Neural crest cell (in vitro differentiated cells): ENCODE results near the gene GABPB1. TPM values are rescaled to one million over a fixed set of nuclear protein-coding genes. Genes with fewer than 3 reads are reported as not detected.

Experiments used
- DNase-seq: peaks from one replicate; pipeline ENCODE4 v3.0.0; 2021; ENCODE audit warnings: low read depth, mixed read lengths, low spot score
- H3K27ac Mint-ChIP-seq: one replicate; pipeline ENCODE4 v1.8.0; 2021; ENCODE audit warnings: mild to moderate bottlenecking, mixed read lengths; ENCODE audit not compliant: unreplicated experiment
- H3K27me3 Mint-ChIP-seq: 2 replicates; pipeline ENCODE4 v1.8.0; 2021; ENCODE audit warnings: low read depth, mild to moderate bottlenecking, mixed read lengths
- H3K36me3 Mint-ChIP-seq: 2 replicates; pipeline ENCODE4 v1.8.0; 2021; ENCODE audit warnings: low read depth, mild to moderate bottlenecking, mixed read lengths
- H3K4me1 Mint-ChIP-seq: 2 replicates; pipeline ENCODE4 v1.8.0; 2021; ENCODE audit warnings: mixed read lengths
- H3K4me3 Mint-ChIP-seq: one replicate; pipeline ENCODE4 v1.8.0; 2021; ENCODE audit warnings: mild to moderate bottlenecking, mixed read lengths
- H3K9me3 Mint-ChIP-seq: 2 replicates; pipeline ENCODE4 v1.8.0; 2021; ENCODE audit warnings: mixed read lengths
- CTCF ChIP-seq: fragments of 200-600 bp; sonication (generic); conservative IDR thresholded peaks from 2 replicates; pipeline ENCODE4 v1.5.0; 2021; ENCODE audit warnings: antibody characterized with exemption, mild to moderate bottlenecking
- total RNA-seq: library from RNA; stranded (reverse); gene quantifications from 2 replicates; pipeline ENCODE4 v1.2.1, GENCODE V29; 2021

GABPB1 gene
- total RNA-seq, 1 donor from 2014 or later = 37.8 TPM

DNA sequence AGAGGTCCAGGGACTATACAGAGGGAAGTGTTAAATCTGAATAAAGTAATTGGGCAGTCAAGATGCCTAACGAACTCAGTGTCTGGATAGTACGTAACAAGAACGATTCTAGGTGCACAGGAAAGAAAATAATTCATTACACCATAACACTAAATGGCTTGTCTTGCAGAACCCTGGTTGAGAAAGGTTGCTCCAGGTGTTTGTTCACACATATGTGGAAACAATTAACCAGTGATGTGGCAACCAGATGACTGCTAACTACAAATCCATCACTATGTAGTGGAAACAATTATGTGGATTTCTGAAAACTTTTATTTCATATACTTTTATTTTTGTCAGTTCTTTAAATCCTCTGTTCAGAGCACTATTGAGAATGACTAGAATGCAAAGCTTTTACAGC is 79.1 kb downstream of the GABPB1 start:
- Mint-ChIP-seq H3K4me3 (no peak overlapping the region), H3K9me3 (no peaks in the 10 kb centered on the region), H3K4me1 (no peaks in the 10 kb centered on the region), H3K27ac (no peak overlapping the region), H3K27me3 (no peaks in the 10 kb centered on the region), H3K36me3 (peaks cover 5% of the 10 kb centered on the region)
- DNase-seq = no peak
- TF ChIP-seq CTCF = no peak

GRCh38 chr15:50275091-50275490 is 79.9 kb downstream of the GABPB1 start:
- no peak overlapping the region for H3K27ac Mint-ChIP-seq
- TF ChIP-seq CTCF = no peak
- H3K4me1 Mint-ChIP-seq = no peaks in the 10 kb centered on the region
- H3K4me3 Mint-ChIP-seq = no peak overlapping the region
- no peak for DNase-seq
- H3K36me3 Mint-ChIP-seq = peaks cover 3% of the 10 kb centered on the region
- no peaks in the 10 kb centered on the region for H3K27me3 Mint-ChIP-seq
- no peaks in the 10 kb centered on the region for H3K9me3 Mint-ChIP-seq

DNA sequence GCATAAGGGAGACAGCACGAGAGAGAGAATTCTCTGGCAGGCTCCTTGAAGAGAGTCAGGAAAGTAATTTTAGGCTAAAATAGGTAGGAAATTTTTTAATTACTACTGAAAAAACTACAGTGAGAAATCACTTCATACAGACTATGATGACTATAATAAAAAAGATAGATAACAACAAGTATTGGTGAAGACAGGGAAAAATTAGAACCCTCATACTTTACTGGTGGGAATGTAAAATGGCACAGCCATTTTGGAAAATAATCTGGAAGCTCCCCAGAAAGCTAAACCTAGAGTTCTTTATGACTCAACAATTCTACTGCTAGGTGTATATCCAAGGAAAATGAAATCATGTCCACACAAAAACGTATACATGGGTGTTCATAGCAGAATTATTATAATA is 87.4 kb downstream of the GABPB1 start:
- TF ChIP-seq CTCF = no peak
- Mint-ChIP-seq H3K4me3 (no peak overlapping the region), H3K36me3 (no peaks in the 10 kb centered on the region), H3K27ac (no peak overlapping the region), H3K4me1 (peaks cover 21% of the 10 kb centered on the region), H3K9me3 (no peaks in the 10 kb centered on the region), H3K27me3 (no peaks in the 10 kb centered on the region)
- DNase-seq = no peak

DNA sequence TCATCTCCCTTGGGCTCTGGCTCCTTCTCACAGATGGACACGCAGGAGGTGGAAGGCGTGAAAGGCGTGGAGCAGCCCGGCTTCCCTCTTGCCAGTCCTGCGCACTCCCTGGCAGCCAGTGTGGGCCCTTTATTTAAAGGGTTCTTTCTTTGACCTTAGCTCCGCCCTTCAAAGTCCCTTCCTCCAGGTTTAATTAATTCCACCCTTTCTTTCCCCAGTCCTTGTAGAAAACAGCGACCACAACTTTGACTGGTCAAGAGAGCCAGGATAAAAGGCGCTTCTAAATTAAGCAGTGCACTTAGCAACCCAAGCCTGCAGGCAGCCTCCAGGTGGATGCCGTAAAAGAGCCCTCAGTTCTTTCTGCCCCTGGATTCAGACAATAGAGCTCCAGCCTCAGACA is 89.4 kb downstream of the GABPB1 start, which contains the start of gene HDC:
HDC (minus strand) TSS at position 107 of the 400 bp plus-strand sequence; CDS start at position 4, 103 bp downstream.
- peak; percentile 5 for DNase-seq
- Mint-ChIP-seq H3K9me3 (no peaks in the 10 kb centered on the region), H3K4me3 (no peak within 1 kb of the TSS), H3K4me1 (peaks cover 21% of the 10 kb centered on the region), H3K27ac (no peak within 1 kb of the TSS), H3K27me3 (no peaks in the 10 kb centered on the region), H3K36me3 (no peaks in the 10 kb centered on the region)
- no peak for TF ChIP-seq CTCF

DNA sequence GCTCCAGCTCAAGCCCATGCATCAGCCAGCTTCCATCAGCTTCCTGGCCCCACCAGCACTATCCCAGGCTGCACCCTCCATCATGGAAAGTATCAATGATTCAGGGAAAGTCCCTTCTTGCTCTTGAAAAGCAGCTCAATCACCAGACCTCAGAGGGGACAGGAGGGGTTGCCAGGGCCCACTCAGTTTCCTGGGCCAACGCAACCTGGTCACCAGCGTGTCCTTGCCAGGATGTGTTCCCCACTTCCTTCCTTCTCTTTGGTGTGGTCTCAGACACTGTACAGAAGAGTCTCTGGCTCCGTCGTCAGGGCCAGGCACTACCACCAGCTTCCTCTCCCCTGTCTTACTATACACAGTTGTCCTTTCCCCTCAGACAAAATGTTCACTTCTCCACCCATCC is 92.5 kb downstream of the GABPB1 start:
- DNase-seq = no peak
- no peak for TF ChIP-seq CTCF
- H3K27me3 Mint-ChIP-seq = no peaks in the 10 kb centered on the region
- H3K4me1 Mint-ChIP-seq = peaks cover 21% of the 10 kb centered on the region
- no peaks in the 10 kb centered on the region for H3K9me3 Mint-ChIP-seq
- no peak overlapping the region for H3K4me3 Mint-ChIP-seq
- H3K36me3 Mint-ChIP-seq = no peaks in the 10 kb centered on the region
- peak overlapping the region; percentile 68 for H3K27ac Mint-ChIP-seq

DNA sequence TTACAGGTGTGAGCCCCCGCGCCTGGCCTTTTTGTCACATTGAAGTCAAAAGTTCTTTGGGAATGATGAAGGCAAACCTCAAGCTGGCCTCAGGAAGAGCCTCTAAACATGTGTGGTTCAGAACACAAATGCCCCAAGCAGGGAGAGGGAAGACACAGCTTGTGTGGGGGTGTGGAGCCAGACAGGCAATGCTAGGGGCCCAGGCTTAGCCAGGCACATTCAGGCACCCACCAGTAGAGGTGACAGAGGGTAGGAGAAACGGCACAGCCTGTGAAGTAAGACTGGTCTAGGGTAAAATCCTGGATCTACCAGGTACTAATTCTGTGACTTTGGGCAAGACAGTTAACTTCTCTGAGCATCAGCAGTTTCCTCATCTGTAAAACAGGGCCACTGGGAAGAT is 93.0 kb downstream of the GABPB1 start:
- H3K9me3 Mint-ChIP-seq = no peaks in the 10 kb centered on the region
- peaks cover 21% of the 10 kb centered on the region for H3K4me1 Mint-ChIP-seq
- no peaks in the 10 kb centered on the region for H3K27me3 Mint-ChIP-seq
- no peak overlapping the region for H3K27ac Mint-ChIP-seq
- H3K4me3 Mint-ChIP-seq = no peak overlapping the region
- no peak for TF ChIP-seq CTCF
- H3K36me3 Mint-ChIP-seq = no peaks in the 10 kb centered on the region
- no peak for DNase-seq
